Left renal cortex interstitium (tissue), 4 donors: ENCODE results near the gene TSPAN2. TPM values are rescaled to one million over a fixed set of nuclear protein-coding genes. Genes with fewer than 3 reads are reported as not detected.

Experiments used
- DNase-seq, 4 donors: peaks; one replicate each; pipeline ENCODE4 v3.0.0-alpha.2; 2013; ENCODE audit warnings: low read depth in 4 of 4, low spot score in 2 of 4, missing footprints in 1 of 4
- polyA plus RNA-seq, 4 donors: library from polyadenylated mRNA; unstranded; fragments of 120-200 nt; gene quantifications; one replicate each; pipeline ENCODE4 v1.2.1, GENCODE V29; 2013; ENCODE audit not compliant: insufficient read length in 4 of 4

Gene TSPAN2
- polyA plus RNA-seq: 10 to 100 TPM; 36.8 to 39.5 (median 37.6) TPM

- DNase-seq: no peak
Observed at GRCh38 chr1:115089420-115090185, at the start of gene TSPAN2. Gene TSPAN2, minus strand, starts transcription at chr1:115089503. Its CDS starts 71 bp downstream, at chr1:115089432.

GRCh38 chr1:115138973-115139372, 49.7 kb upstream of the TSPAN2 start:
- peak; percentile 55 to 85 (median 72) for DNase-seq

- DNase-seq: no peak
Observed at GRCh38 chr1:115138271-115138670, 49.0 kb upstream of the TSPAN2 start.

- DNase-seq: no peak
Observed at GRCh38 chr1:115137191-115137590, 47.9 kb upstream of the TSPAN2 start.

- DNase-seq: no peak
Observed at GRCh38 chr1:115136706-115137105, 47.4 kb upstream of the TSPAN2 start.

GRCh38 chr1:115136106-115136505, 46.8 kb upstream of the TSPAN2 start:
- no peak for DNase-seq

- no peak for DNase-seq
Observed at GRCh38 chr1:115135681-115136080, 46.4 kb upstream of the TSPAN2 start.

- DNase-seq: no peak
Observed at GRCh38 chr1:115134850-115135480, 45.7 kb upstream of the TSPAN2 start.

GRCh38 chr1:115134231-115134630, 44.9 kb upstream of the TSPAN2 start:
- no peak for DNase-seq

- DNase-seq: no peak
Observed at GRCh38 chr1:115133440-115133839, 44.1 kb upstream of the TSPAN2 start.

- no peak for DNase-seq
Observed at GRCh38 chr1:115130786-115131185, 41.5 kb upstream of the TSPAN2 start.

- no peak for DNase-seq
Observed at GRCh38 chr1:115129071-115129640, 39.9 kb upstream of the TSPAN2 start.

GRCh38 chr1:115127539-115127938, 38.2 kb upstream of the TSPAN2 start:
- no peak for DNase-seq

- no peak for DNase-seq
Observed at GRCh38 chr1:115126516-115126915, 37.2 kb upstream of the TSPAN2 start.

GRCh38 chr1:115123116-115123515, 33.8 kb upstream of the TSPAN2 start:
- DNase-seq: no peak

- DNase-seq: no peak
Observed at GRCh38 chr1:115121793-115122192, 32.5 kb upstream of the TSPAN2 start.

GRCh38 chr1:115120296-115120695, 31.0 kb upstream of the TSPAN2 start:
- no peak for DNase-seq

- DNase-seq: no peak
Observed at GRCh38 chr1:115118611-115119010, 29.3 kb upstream of the TSPAN2 start.

- DNase-seq: no peak
Observed at GRCh38 chr1:115118086-115118485, 28.8 kb upstream of the TSPAN2 start.

- DNase-seq: no peak
Observed at GRCh38 chr1:115117298-115117697, 28.0 kb upstream of the TSPAN2 start.

- no peak for DNase-seq
Observed at GRCh38 chr1:115116512-115116911, 27.2 kb upstream of the TSPAN2 start.
